DND-41 (cell line): ENCODE measurements around the gene ARHGAP21.
"Not testable (repeated sequence)": the region's sequence is repeated elsewhere in the genome, so short reads cannot be mapped to it uniquely, and the experiment has no call there.

Source experiments
- ATAC-seq: fragments of 200-7000 bp; cut with Tn5 transposase; 3 replicates; pipeline ENCODE4 v1.9.1; 2021; ENCODE audit warnings: low read depth; ENCODE audit not compliant: insufficient read depth
- DNase-seq: peaks from one replicate; pipeline ENCODE4 v3.0.0-alpha.2; 2020
- H2AFZ ChIP-seq: 2 replicates; pipeline ENCODE4 v1.6.0; 2012; ENCODE audit warnings: low read depth, low read length
- H3K27ac ChIP-seq: 2 replicates; pipeline ENCODE4 v1.5.1; 2012; ENCODE audit warnings: low read length, inconsistent platforms
- H3K27me3 ChIP-seq: fragments of 200-600 bp; sonication (generic); 2 replicates; pipeline ENCODE4 v1.6.0; 2012; ENCODE audit warnings: low read length, mild to moderate bottlenecking, inconsistent platforms; ENCODE audit not compliant: insufficient read depth, poor library complexity
- H3K36me3 ChIP-seq: 2 replicates; pipeline ENCODE4 v1.5.1; 2012; ENCODE audit warnings: low read length, inconsistent platforms; ENCODE audit not compliant: insufficient read depth
- H3K4me1 ChIP-seq: 2 replicates; pipeline ENCODE4 v1.5.1; 2012; ENCODE audit warnings: mild to moderate bottlenecking, low read length; ENCODE audit not compliant: insufficient read depth
- H3K4me2 ChIP-seq: 2 replicates; pipeline ENCODE4 v1.6.0; 2012; ENCODE audit warnings: mild to moderate bottlenecking, moderate library complexity, low read length, inconsistent platforms; ENCODE audit not compliant: insufficient read depth
- H3K4me3 ChIP-seq, 2 experiments: fragments of 200-600 bp in 1 of 2; shearing (Covaris generic) in 1 of 2; 2 replicates each; pipeline ENCODE4 v1.5.1; 2012 to 2016; ENCODE audit warnings: inconsistent platforms in 2 of 2, low read length in 2 of 2, mild to moderate bottlenecking in 2 of 2, low read depth in 1 of 2, moderate library complexity in 1 of 2
- H3K79me2 ChIP-seq: 2 replicates; pipeline ENCODE4 v1.6.0; 2012; ENCODE audit warnings: low read length, inconsistent platforms; ENCODE audit not compliant: insufficient read depth
- H3K9ac ChIP-seq: 2 replicates; pipeline ENCODE4 v1.6.0; 2012; ENCODE audit warnings: low read depth, mild to moderate bottlenecking, inconsistent platforms, low read length, moderate library complexity
- H3K9me3 ChIP-seq: 2 replicates; pipeline ENCODE4 v1.5.1; 2012; ENCODE audit warnings: low read length, moderate library complexity, mild to moderate bottlenecking, inconsistent platforms; ENCODE audit not compliant: insufficient read depth, severe bottlenecking
- H4K20me1 ChIP-seq: 2 replicates; pipeline ENCODE4 v1.6.0; 2012; ENCODE audit warnings: low read length; ENCODE audit not compliant: insufficient read depth
- EZH2 ChIP-seq: IDR thresholded peaks from 3 replicates; pipeline ENCODE4 v1.6.1; 2012; ENCODE audit warnings: borderline replicate concordance, low read depth, mild to moderate bottlenecking, moderate library complexity, low read length, inconsistent platforms; ENCODE audit not compliant: severe bottlenecking
- TF ChIP-seq, protein P1 (sequence below): IDR thresholded peaks from 2 replicates; pipeline ENCODE4 v1.5.1; 2012; ENCODE audit warnings: borderline replicate concordance, low read length, moderate library complexity, mild to moderate bottlenecking; ENCODE audit not compliant: poor library complexity, severe bottlenecking; ENCODE audit errors: extremely low read depth

Gene ARHGAP21

DNA sequence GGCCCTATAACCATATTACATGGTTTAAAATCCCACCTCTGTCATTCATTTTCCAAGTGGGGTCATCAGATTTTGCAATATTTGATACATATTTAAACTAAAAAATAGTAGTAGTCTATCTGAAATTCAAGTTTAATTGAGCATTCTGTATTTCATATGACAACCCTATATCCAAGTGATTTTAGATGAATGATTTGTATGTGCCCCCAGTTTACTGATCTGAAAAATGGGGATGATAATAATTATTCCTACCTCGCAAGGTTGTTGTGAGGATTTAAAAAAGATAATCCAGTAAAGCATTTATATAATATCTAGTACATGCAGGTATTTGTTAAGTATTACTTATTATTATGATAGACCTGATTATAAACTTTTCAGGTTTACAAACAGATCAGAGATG lies 84.6 kb downstream of the ARHGAP21 start:
- Histone ChIP-seq H4K20me1 (no peaks in the 10 kb centered on the region), H3K9ac (no peak overlapping the region), H3K27me3 (no peaks in the 10 kb centered on the region), H3K9me3 (no peaks in the 10 kb centered on the region), H3K4me3 (no peak overlapping the region), H3K4me1 (no peaks in the 10 kb centered on the region; the same call in 1 of the 2 replicates), H3K36me3 (peaks cover 6% of the 10 kb centered on the region), H2AFZ (no peak overlapping the region), H3K27ac (no peak overlapping the region), H3K79me2 (peaks cover 20% of the 10 kb centered on the region; the same call in 1 of the 2 replicates), H3K4me2 (no peak overlapping the region)
- TF ChIP-seq, protein P1, sequence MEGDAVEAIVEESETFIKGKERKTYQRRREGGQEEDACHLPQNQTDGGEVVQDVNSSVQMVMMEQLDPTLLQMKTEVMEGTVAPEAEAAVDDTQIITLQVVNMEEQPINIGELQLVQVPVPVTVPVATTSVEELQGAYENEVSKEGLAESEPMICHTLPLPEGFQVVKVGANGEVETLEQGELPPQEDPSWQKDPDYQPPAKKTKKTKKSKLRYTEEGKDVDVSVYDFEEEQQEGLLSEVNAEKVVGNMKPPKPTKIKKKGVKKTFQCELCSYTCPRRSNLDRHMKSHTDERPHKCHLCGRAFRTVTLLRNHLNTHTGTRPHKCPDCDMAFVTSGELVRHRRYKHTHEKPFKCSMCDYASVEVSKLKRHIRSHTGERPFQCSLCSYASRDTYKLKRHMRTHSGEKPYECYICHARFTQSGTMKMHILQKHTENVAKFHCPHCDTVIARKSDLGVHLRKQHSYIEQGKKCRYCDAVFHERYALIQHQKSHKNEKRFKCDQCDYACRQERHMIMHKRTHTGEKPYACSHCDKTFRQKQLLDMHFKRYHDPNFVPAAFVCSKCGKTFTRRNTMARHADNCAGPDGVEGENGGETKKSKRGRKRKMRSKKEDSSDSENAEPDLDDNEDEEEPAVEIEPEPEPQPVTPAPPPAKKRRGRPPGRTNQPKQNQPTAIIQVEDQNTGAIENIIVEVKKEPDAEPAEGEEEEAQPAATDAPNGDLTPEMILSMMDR = no peak
- no peak for TF ChIP-seq EZH2
- DNase-seq (no peak), ATAC-seq (no peak)

DNA sequence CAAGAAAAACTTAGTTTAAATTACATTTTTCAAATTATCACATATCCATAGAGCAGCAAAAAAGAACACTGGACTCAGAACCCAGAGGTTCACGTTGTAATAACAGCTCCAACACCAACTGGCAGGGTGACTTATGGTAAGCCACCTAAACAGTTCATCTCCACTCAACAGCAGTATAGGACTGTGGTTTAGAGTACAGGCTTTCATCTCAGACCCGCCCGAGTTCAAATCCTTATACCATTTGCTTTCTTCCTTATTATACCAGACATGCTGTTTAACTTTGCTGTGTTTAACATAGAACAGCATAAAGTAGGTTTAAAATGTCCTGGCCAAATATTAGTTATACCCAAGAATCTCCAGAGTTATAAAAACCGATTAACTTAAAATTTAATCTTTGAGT lies 97.9 kb downstream of the ARHGAP21 start:
- Histone ChIP-seq H3K9me3 (no peaks in the 10 kb centered on the region), H3K4me1 (peaks cover 7% of the 10 kb centered on the region; the same call in 1 of the 2 replicates), H3K27me3 (no peaks in the 10 kb centered on the region), H2AFZ (no peak overlapping the region), H3K27ac (no peak overlapping the region), H3K9ac (no peak overlapping the region), H3K36me3 (peaks cover 27% of the 10 kb centered on the region; the same call in 1 of the 2 replicates), H3K4me2 (no peak overlapping the region), H3K4me3 (no peak overlapping the region), H3K79me2 (peaks cover 4% of the 10 kb centered on the region; the same call in 1 of the 2 replicates), H4K20me1 (peaks cover 5% of the 10 kb centered on the region; the same call in 1 of the 2 replicates)
- ATAC-seq = peak; percentile 34; the same call in 1 of the 3 replicates
- no peak for DNase-seq
- TF ChIP-seq EZH2 = no peak

DNA sequence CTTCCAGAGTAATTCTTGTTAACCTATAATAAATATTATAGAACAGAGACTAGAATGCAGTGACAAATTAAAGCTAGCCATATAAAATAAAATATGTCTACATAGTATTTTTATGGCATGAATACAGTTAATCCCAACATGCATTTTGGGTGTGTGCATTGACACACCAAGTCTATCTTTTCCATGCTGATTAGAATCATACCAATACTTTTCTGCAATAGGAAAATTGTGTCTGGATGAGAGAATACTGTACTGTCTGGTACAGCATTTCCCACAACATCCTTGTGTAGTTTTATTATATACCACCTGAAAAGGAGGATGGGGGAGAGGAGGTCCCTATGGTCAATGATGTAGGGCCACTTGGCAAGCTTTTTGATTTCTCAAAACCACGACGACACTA lies 100.3 kb downstream of the ARHGAP21 start:
- TF ChIP-seq, protein P1 = no peak
- no peak for TF ChIP-seq EZH2
- no peak for ATAC-seq

DNA sequence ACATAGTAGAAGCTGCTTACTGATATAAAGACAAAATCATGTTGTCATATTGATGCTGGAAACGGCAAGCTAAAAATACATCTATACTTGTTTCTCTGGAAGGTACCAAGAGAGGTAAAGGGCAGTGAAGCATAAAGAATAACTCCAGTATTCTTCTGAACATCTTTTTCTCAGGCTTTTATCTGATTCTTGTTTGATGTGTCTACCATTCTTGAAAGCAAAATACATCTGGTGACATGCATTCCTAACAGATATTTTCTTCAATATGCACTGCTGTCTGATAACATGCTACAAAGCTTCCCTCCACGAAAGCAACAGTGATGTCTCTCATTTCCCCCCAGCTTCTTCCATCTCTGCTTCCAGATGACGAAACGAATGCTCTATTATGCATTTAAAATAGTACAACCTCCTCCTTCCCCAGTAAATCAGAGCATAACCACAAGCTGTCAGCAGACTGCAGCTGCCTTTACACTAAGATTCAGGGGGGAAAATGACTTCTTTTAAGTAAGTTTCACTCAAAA lies 100.8 kb downstream of the ARHGAP21 start:
- Histone ChIP-seq H3K4me2 (no peak overlapping the region), H3K27ac (no peak overlapping the region), H2AFZ (no peak overlapping the region), H3K4me1 (peaks cover 7% of the 10 kb centered on the region; the same call in 1 of the 2 replicates), H3K79me2 (peaks cover 4% of the 10 kb centered on the region; the same call in 1 of the 2 replicates), H3K4me3 (no peak overlapping the region), H3K36me3 (peaks cover 35% of the 10 kb centered on the region; the same call in 1 of the 2 replicates), H3K9me3 (no peaks in the 10 kb centered on the region), H3K27me3 (no peaks in the 10 kb centered on the region), H4K20me1 (peaks cover 5% of the 10 kb centered on the region; the same call in 1 of the 2 replicates), H3K9ac (no peak overlapping the region)
- TF ChIP-seq, protein P1 = no peak
- no peak for TF ChIP-seq EZH2
- DNase-seq (no peak), ATAC-seq (peak; percentile 65; the same call in 2 of the 3 replicates)

More for the DNA sequence above, 100.3 kb downstream of the ARHGAP21 start:
- Histone ChIP-seq H2AFZ (no peak overlapping the region), H3K36me3 (peaks cover 35% of the 10 kb centered on the region; the same call in 1 of the 2 replicates), H3K27ac (no peak overlapping the region), H3K27me3 (no peaks in the 10 kb centered on the region), H3K79me2 (peaks cover 4% of the 10 kb centered on the region; the same call in 1 of the 2 replicates), H3K4me3 (no peak overlapping the region), H3K9me3 (no peaks in the 10 kb centered on the region), H4K20me1 (peaks cover 5% of the 10 kb centered on the region; the same call in 1 of the 2 replicates), H3K4me1 (peaks cover 7% of the 10 kb centered on the region; the same call in 1 of the 2 replicates), H3K4me2 (no peak overlapping the region), H3K9ac (no peak overlapping the region)
- no peak for DNase-seq

DNA sequence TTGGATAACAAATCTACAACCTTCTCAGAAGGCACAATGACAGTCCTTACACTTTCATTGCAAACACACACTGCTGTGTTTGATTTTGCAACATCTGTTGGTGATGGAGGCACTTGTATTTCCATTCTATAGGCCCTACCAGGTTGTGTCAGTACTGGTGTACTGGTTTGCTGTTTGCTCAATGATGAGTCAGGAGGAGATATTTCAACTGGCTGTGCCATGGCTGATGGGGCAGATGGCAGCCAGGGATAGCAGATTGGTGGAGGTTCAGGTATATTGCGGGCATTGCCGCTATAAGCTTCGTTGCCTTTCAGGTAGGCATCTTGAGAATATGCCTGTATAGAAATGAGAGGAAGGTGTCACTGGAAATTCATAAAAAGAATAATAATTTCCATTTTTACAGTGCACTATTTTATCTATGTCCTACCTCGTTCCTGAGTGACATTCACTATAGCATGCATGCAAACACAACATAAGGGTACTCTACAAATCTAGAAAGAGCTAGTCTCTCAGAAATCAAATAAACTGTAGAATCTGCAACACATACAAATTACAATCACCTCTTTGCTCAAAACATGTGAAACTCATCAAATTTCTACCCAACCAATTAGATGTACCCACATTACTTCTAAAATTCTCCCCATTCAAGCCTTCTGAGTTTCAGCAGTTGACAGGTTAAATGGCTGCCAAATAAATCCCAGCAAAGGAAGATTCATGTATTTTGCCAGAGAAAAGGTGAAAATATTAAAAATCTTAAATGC lies 102.5 kb downstream of the ARHGAP21 start:
- not testable (repeated sequence) for DNase-seq, H3K9ac ChIP-seq, ATAC-seq, H3K27me3 ChIP-seq, H3K4me1 ChIP-seq, H3K27ac ChIP-seq, H3K9me3 ChIP-seq, H3K4me3 ChIP-seq, H4K20me1 ChIP-seq, H2AFZ ChIP-seq, H3K4me2 ChIP-seq, H3K79me2 ChIP-seq
- H3K36me3 ChIP-seq = peaks cover 40% of the 10 kb centered on the region
